ENCODE measurements around the gene VPS51. TPM values are rescaled to one million over a fixed set of nuclear protein-coding genes. Genes with fewer than 3 reads are reported as not detected.
A peak's percentile ranks its signal among the peaks of the same experiment; 100 is the strongest.

The VPS51 gene
- total RNA-seq, 4 donors from 2014 or later: 185 to 414 (median 237) TPM

DNA sequence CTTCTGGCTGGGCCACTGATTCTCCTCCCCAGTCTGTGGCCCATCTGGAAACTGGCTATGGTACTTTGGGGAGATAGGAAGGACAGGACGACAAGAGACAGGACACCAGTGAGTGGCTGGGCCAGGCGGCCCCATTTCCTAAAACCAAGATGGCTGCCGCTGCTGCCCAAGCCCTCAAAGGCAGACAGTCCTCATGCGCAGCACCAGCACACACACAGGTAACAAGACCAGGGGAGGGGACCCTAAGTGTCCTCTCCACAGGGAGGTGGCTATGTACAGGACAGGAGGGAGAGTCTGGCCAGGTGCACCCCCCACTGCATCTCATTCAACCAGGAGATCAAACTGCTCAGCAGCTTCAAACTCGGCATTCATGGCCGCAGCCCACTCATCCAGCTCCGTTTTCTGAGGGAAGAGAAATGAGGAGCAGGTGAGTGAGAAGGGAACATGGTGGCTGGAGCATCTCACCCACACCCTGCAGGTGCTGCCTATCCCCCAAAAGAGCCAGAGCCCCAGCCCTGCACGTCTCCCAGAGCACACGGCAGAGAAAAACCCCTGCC is 17.1 kb upstream of the VPS51 start:
- Histone ChIP-seq H3K27me3 (no peaks in the 10 kb centered on the region), H3K27ac (replicated peaks in 1 of 4) (no peak overlapping the region), H3K36me3 (no peaks in the 10 kb centered on the region), H3K4me1 (peaks cover 6 to 8% (median 8%) of the 10 kb centered on the region in 4 donors), H3K9me3 (no peaks in the 10 kb centered on the region), H3K4me3 (no peak overlapping the region)
- DNase-seq (ENCODE audit: extremely low spot score): no peak
- TF ChIP-seq, protein P1, sequence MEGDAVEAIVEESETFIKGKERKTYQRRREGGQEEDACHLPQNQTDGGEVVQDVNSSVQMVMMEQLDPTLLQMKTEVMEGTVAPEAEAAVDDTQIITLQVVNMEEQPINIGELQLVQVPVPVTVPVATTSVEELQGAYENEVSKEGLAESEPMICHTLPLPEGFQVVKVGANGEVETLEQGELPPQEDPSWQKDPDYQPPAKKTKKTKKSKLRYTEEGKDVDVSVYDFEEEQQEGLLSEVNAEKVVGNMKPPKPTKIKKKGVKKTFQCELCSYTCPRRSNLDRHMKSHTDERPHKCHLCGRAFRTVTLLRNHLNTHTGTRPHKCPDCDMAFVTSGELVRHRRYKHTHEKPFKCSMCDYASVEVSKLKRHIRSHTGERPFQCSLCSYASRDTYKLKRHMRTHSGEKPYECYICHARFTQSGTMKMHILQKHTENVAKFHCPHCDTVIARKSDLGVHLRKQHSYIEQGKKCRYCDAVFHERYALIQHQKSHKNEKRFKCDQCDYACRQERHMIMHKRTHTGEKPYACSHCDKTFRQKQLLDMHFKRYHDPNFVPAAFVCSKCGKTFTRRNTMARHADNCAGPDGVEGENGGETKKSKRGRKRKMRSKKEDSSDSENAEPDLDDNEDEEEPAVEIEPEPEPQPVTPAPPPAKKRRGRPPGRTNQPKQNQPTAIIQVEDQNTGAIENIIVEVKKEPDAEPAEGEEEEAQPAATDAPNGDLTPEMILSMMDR (IDR thresholded peaks at IDR 0.05): no peak
- TF ChIP-seq POLR2AphosphoS5 (IDR thresholded peaks at IDR 0.05): no peak
- TF ChIP-seq POLR2A (IDR thresholded peaks at IDR 0.05; ENCODE audit: low read depth): no peak
- no peak for TF ChIP-seq EP300 (IDR thresholded peaks at IDR 0.05)
- WGBS: 92% methylated on average over 9 of the region's 9 CpGs
- intact Hi-C loops (cut with DNase I): no loop called here

DNA sequence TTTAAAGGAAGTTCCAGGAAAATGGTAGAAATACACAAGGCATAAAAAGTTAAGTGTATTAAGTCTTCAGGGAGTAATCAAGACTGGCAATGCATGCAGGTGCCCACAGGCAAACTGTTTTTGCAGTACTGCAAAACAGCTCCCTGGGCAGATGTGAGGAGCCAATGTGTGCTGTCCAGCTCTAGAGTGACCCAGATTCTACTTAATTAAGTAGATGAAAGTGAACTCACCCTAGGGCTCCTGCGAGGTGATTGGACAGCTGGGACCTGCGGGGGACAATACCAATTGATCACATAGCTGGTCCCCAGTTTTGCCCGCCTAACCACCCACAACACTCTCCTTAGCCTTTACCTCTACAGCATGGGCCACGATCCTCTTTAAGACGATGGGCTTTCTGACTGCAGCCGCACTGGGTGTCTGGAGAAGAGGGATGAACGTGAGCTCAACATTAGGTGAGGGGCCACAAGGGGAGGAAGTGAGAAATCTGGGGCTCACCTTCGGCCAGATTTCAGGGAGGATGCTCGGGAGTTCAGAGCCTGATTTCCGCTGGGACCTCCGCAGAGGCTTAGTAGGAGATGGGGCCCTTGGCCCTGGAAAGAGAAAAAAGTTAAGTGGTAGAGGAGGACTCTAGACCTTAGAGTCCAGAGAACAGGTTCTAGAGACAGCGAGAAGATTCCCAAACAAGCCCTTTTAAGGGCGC is 12.7 kb upstream of the VPS51 start:
- Histone ChIP-seq H3K27ac (replicated peaks in 1 of 4) (peak overlapping the region; percentile 90 to 97 (median 92)), H3K36me3 (peaks cover 15 to 34% (median 32%) of the 10 kb centered on the region in 4 donors), H3K4me1 (peaks cover 17 to 24% (median 21%) of the 10 kb centered on the region in 4 donors), H3K27me3 (no peaks in the 10 kb centered on the region), H3K9me3 (no peaks in the 10 kb centered on the region), H3K4me3 (peak overlapping the region; percentile 64 to 93 (median 83))
- intact Hi-C loops (cut with DNase I): loop anchor here (5.0 kb wide), 2 partner anchors 36 to 71 kb away; partner anchors contain the start of gene ARL2
- 7% methylated on average over 13 of the region's 13 CpGs for WGBS
- TF ChIP-seq POLR2AphosphoS5 (IDR thresholded peaks at IDR 0.05): no peak
- TF ChIP-seq EP300 (IDR thresholded peaks at IDR 0.05): no peak
- TF ChIP-seq POLR2A (IDR thresholded peaks at IDR 0.05; ENCODE audit: low read depth): no peak
- TF ChIP-seq, protein P1 (IDR thresholded peaks at IDR 0.05): no peak
- DNase-seq (ENCODE audit: extremely low spot score): no peak

DNA sequence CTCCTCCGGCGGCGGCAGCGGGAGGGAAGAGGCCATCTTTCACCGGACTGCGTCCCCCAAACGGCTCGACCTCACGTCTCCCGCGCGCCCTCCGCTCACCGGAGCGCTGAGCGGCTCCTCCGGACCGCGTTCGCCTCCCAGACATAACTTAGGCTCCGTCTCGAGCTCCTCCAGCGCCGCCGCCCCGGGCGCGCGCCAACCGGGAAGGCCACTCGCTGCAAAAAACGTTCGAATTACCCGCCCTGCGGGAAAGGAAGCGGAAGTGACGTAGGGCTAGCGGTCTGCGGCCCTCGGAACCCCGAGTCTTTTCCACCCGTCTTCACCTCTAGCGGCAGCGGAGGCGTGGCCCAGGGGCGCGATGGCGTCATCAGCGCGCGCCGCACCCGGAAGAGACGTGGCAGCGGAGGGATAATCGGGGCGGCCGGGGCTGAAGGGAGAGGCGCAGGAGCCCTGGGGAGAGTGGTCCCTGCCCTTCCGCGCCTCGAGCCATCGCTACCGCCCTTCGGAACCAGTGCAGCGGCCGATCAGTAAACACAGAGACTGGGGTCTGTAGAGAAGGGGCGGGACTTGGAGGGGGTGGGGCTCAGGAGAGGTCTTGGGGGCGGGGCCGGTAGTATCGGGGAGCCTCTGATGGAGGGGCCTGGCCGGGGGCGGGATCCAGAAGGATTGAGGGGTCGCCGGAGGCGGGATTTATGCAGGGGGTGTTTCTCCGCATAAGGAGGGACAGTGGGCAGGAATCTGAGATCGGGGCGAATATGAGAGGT is 12.0 kb upstream of the VPS51 start, which contains the start of the genes CDCA5 and ZFPL1:
TSS of gene CDCA5 (minus strand) at position 207 of the 764 bp plus-strand sequence. CDS start at position 145, 62 bp downstream.
TSS of gene ZFPL1 (plus strand) at position 389 of the 764 bp plus-strand sequence. CDS start 477 bp downstream, outside the sequence.
- DNase-seq (ENCODE audit: extremely low spot score): peak; percentile 99
- Histone ChIP-seq H3K27ac (replicated peaks in 1 of 4) (peak within 1 kb of the TSS; percentile 90 to 97 (median 92)), H3K4me1 (peaks cover 17 to 24% (median 21%) of the 10 kb centered on the region in 4 donors), H3K36me3 (peaks cover 22 to 41% (median 40%) of the 10 kb centered on the region in 4 donors), H3K4me3 (peak within 1 kb of the TSS; percentile 64 to 93 (median 83)), H3K27me3 (no peaks in the 10 kb centered on the region), H3K9me3 (no peaks in the 10 kb centered on the region)
- TF ChIP-seq POLR2AphosphoS5 (IDR thresholded peaks at IDR 0.05): peak; percentile 96 to 99
- TF ChIP-seq POLR2A (IDR thresholded peaks at IDR 0.05; ENCODE audit: low read depth): no peak
- TF ChIP-seq, protein P1 (IDR thresholded peaks at IDR 0.05): peak in 1 of 3 experiments; percentile 28
- TF ChIP-seq EP300 (IDR thresholded peaks at IDR 0.05): no peak
- under 1% methylated on average over 68 of the region's 79 CpGs for WGBS
- intact Hi-C loops (cut with DNase I): loop anchor here (1.0 to 5.0 kb wide), 3 partner anchors 12 to 72 kb away; partner anchors contain the start of genes ARL2 and VPS51

DNA sequence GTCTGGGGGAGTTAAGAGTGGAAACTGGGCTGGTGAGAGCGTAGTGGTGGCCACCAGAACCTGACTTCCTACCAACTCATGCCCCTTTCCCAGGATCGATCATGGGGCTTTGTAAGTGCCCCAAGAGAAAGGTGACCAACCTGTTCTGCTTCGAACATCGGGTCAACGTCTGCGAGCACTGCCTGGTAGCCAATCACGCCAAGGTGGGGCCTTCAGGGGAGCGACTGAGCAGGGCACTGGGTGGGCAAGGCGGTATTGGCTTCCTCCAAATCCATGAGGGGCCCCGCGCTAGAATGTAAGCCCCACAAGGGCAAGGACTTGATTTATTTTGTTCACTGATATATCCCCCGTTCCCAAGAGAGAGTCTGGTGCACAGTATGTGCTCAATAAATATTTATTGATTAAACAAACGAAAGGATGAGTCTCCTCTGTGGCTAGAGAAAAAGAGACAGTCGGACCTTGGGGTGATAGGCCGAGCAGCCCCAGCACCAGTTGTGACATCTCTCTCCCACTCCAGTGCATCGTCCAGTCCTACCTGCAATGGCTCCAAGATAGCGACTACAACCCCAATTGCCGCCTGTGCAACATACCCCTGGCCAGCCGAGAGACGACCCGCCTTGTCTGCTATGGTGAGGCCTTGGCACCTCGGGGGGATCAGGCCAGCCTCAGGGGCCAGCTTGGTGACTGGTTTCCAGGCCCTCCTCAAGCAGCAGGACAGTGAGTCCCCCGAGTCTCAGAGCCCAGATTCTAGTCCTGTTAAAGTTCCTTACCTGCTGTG is 11.2 kb upstream of the VPS51 start:
- Histone ChIP-seq H3K27me3 (no peaks in the 10 kb centered on the region), H3K36me3 (peaks cover 22 to 48% (median 47%) of the 10 kb centered on the region in 4 donors), H3K4me1 (peaks cover 17 to 24% (median 21%) of the 10 kb centered on the region in 4 donors), H3K27ac (replicated peaks in 1 of 4) (peak overlapping the region; percentile 90 to 97 (median 92)), H3K4me3 (peak overlapping the region; percentile 64 to 93 (median 83)), H3K9me3 (no peaks in the 10 kb centered on the region)
- no peak for DNase-seq (ENCODE audit: extremely low spot score)
- intact Hi-C loops (cut with DNase I): loop anchor here (1.0 to 5.0 kb wide), 3 partner anchors 12 to 72 kb away; partner anchors contain the start of genes ARL2 and VPS51
- WGBS: 49% methylated on average over 22 of the region's 23 CpGs
- TF ChIP-seq EP300 (IDR thresholded peaks at IDR 0.05): no peak
- TF ChIP-seq, protein P1 (IDR thresholded peaks at IDR 0.05): no peak
- no peak for TF ChIP-seq POLR2A (IDR thresholded peaks at IDR 0.05; ENCODE audit: low read depth)
- no peak for TF ChIP-seq POLR2AphosphoS5 (IDR thresholded peaks at IDR 0.05)

Measured in esophagus muscularis mucosa (tissue), 4 donors.